ENCODE results near the gene MLLT3. TPM values are rescaled to one million over a fixed set of nuclear protein-coding genes. Genes with fewer than 3 reads are reported as not detected.

MLLT3 gene
- total RNA-seq, 4 donors from 2014 or later: 15.1 to 30.5 (median 18.4) TPM

DNA sequence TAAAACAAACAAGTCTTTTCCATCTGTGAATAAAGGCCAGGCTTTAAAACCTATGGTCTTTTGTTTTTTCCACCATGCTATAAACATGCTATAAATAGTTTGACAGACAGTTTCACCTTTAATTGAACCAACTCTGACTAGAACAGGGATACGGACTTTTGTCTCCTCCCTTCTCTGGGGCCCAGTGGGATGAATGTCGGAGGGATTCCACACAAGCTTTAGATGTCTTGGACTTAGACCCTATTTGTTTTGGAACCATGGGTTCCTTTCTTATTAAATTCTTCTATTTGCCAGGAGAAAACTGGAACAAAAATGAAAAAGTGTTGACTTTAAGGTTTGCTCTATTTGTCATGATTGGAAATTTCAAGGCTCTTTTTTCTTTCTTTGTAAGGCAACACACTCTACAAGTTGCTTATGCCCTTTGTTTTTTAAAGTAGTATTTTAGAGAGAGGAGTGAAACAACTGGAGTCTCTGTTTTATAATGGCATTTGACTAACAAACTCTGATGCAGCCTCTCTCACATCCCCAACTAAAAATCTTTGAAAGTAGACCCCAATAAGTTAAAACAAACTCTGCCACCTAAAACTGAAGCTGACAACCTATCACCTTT, 145.3 kb downstream of the MLLT3 start:
- H3K4me3 ChIP-seq: no peak overlapping the region
- H3K27me3 ChIP-seq: no peaks in the 10 kb centered on the region
- no peak for DNase-seq
- H3K36me3 ChIP-seq: no peaks in the 10 kb centered on the region
- TF ChIP-seq, protein P1, sequence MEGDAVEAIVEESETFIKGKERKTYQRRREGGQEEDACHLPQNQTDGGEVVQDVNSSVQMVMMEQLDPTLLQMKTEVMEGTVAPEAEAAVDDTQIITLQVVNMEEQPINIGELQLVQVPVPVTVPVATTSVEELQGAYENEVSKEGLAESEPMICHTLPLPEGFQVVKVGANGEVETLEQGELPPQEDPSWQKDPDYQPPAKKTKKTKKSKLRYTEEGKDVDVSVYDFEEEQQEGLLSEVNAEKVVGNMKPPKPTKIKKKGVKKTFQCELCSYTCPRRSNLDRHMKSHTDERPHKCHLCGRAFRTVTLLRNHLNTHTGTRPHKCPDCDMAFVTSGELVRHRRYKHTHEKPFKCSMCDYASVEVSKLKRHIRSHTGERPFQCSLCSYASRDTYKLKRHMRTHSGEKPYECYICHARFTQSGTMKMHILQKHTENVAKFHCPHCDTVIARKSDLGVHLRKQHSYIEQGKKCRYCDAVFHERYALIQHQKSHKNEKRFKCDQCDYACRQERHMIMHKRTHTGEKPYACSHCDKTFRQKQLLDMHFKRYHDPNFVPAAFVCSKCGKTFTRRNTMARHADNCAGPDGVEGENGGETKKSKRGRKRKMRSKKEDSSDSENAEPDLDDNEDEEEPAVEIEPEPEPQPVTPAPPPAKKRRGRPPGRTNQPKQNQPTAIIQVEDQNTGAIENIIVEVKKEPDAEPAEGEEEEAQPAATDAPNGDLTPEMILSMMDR (IDR thresholded peaks at IDR 0.05): no peak
- TF ChIP-seq POLR2A (IDR thresholded peaks at IDR 0.05): no peak
- peaks cover 0 to 6% (median 0%) of the 10 kb centered on the region in 4 donors for H3K4me1 ChIP-seq
- H3K27ac ChIP-seq: no peak overlapping the region
- no peaks in the 10 kb centered on the region for H3K9me3 ChIP-seq

DNA sequence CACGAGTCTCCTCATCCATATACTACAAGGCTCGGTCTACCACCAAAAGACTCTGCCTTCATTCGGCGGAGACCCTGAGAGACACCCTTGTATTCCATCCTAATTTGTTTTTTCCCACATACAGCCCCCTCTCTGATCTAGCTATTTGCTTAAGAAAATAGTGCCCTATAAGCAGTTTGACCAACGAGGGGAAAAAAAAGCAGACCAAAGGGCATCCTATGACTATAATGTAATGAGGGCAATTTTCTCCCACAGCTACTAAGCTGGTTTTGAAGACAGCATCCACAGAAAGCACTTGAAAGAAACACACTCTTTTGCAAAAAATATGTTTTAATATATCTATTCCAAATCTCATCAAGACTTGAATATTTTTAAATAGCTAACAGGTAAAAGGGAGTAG, 147.8 kb downstream of the MLLT3 start:
- no peak for DNase-seq
- H3K9me3 ChIP-seq: no peaks in the 10 kb centered on the region
- no peaks in the 10 kb centered on the region for H3K27me3 ChIP-seq
- no peaks in the 10 kb centered on the region for H3K36me3 ChIP-seq
- H3K4me3 ChIP-seq: no peak overlapping the region
- TF ChIP-seq, protein P1 (IDR thresholded peaks at IDR 0.05): no peak
- no peak for TF ChIP-seq POLR2A (IDR thresholded peaks at IDR 0.05)
- no peak overlapping the region for H3K27ac ChIP-seq
- peaks cover 0 to 6% (median 0%) of the 10 kb centered on the region in 4 donors for H3K4me1 ChIP-seq

DNA sequence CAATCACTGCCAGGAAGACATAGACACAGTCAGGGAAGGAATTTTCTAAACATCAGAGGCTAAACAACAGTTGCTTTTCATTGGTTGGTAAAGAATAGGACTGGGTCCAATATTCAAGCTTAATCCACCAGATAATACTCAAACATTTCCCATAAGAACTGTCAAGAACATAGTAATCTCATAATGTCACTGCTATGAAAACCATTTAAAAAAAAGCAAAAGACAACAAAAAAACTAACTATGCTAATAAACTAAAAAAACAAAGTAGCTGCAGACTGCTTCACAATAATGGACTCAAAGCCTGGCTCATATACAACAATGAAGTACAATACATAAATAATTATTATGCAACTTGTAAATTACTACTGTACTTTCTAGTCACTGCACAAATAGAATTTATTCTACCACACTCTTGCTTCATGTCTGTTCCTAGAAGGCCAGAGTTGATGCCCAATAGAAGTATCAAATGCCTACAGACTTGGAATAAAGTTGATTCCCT, 148.7 kb downstream of the MLLT3 start:
- Histone ChIP-seq H3K9me3 (no peaks in the 10 kb centered on the region), H3K4me3 (no peak overlapping the region), H3K4me1 (peaks cover 0 to 6% (median 0%) of the 10 kb centered on the region in 4 donors), H3K27me3 (no peaks in the 10 kb centered on the region), H3K27ac (no peak overlapping the region), H3K36me3 (no peaks in the 10 kb centered on the region)
- no peak for DNase-seq
- TF ChIP-seq POLR2A (IDR thresholded peaks at IDR 0.05): no peak
- TF ChIP-seq, protein P1 (IDR thresholded peaks at IDR 0.05): no peak

DNA sequence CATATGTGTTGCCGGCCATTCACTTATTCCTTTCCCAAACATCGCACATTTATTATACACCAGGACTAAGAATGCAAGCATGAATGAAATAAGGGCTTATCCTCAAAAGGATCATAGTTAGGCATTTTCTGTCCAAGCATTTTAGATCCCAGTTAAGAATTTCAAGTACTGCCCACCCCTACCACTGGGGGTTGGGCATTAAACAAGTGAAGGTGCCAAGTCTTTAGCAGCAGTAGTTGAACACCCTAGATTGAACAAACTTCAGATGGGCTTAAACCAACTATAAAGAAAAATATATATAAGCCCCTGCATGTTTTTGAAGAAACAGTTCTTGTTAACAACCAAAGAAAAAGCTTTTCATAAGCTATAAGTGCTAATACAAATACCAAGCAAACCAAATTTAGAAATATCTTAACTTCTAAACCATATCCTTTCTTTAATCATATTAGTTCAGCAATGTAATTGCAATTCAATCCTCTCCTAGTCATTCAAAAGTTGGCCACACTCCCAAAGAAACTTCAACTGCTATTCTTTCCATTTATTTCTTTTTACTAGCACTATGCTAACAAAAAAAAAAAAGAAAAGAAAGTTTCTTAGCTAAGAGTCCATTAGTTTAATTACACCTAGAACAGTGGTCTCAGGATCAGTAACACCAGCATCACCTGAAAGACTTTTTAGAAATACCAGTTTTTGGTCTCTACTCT, 149.8 kb downstream of the MLLT3 start:
- H3K27me3 ChIP-seq: no peaks in the 10 kb centered on the region
- no peaks in the 10 kb centered on the region for H3K9me3 ChIP-seq
- H3K36me3 ChIP-seq: no peaks in the 10 kb centered on the region
- no peak overlapping the region for H3K4me3 ChIP-seq
- H3K27ac ChIP-seq: no peak overlapping the region
- no peak for DNase-seq
- TF ChIP-seq, protein P1 (IDR thresholded peaks at IDR 0.05): no peak
- TF ChIP-seq POLR2A (IDR thresholded peaks at IDR 0.05): no peak
- peaks cover 0 to 6% (median 0%) of the 10 kb centered on the region in 4 donors for H3K4me1 ChIP-seq

DNA sequence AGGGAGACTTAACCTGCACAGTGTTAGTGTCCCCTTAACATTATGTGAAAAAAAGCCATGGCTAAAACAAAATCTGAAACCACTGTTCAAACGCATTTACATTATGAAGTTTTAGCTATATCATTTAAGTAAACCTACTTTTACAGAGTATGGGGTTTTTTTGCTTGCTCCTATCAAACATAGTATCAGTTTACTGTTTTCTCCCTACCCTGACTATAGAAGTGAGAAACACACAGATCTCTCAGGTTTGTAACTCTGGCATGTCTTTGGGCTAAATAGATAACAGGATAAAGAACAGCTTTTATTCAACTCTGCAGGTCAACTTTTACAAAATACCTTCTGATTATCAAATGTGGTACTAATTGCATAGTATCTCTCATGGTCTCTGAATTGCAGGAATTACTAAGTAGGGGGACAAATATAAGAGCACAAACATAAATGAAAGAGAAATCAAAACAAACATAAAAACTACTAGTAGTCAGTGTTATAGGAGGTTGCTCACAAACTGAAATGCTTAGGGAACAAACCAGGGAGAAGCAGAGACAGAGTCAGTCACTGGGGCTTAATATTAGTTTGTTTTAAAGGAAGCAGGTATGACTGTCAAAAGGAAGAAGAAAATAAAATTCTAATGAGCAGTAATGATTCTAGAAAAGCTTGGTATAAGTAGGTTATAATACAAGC, 155.8 kb downstream of the MLLT3 start:
- no peak for DNase-seq
- H3K27ac ChIP-seq: no peak overlapping the region
- H3K27me3 ChIP-seq: no peaks in the 10 kb centered on the region
- no peaks in the 10 kb centered on the region for H3K4me1 ChIP-seq
- TF ChIP-seq, protein P1 (IDR thresholded peaks at IDR 0.05): no peak
- no peaks in the 10 kb centered on the region for H3K9me3 ChIP-seq
- H3K36me3 ChIP-seq: no peaks in the 10 kb centered on the region
- H3K4me3 ChIP-seq: no peak overlapping the region

Data from Peyer's patch (tissue), 4 donors.